GM18507 (cell line): ENCODE data around the gene EGFR.

Experiments
- DNase-seq: peaks from one replicate; pipeline ENCODE4 v3.0.0; 2011; ENCODE audit warnings: low read depth; ENCODE audit not compliant: insufficient read length; ENCODE audit errors: extremely low spot score
- FAIRE-seq: peaks from 2 replicates; lab custom pipeline; 2011; peaks lifted over from hg19 to GRCh38; lab: Jason Lieb, UNC

The EGFR gene

DNA sequence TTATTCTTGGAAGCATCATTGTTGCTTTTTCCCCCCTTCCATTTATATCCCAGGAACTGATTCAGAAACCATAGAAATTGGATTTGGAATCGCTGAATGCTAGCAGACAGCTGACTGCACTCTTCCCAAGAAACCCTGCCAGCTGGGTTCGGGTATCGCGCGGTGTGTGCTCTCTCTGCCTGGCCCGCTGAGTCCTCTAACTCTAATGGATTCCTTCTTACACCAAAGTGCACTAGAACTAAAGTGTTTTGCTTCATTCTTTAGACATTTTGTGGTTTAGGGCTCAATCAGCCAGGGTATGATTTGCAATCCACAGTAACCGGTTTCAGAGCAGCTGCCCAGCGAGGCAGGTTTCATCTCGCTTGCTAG is 92.2 kb downstream of the EGFR start:
- DNase-seq (no peak), FAIRE-seq (no peak)

DNA sequence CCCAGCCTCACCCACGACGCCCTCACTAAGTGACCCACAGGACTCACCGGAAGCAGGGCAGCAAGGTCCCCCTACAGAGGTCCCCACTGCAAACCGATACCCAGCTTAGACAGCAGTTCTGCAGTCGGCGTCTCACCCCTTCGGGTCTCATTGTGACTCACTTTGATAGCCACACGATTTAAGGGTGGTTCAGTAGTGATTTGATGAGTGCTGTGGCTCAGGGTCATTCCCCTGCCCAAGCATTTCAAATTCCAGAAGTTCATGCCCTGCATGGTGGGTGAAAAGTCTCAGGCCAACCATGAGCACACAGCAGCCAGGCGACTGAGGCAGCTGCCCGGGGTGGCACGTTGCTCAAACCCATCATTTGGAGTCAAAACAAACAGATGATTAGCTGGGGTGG is 93.2 kb downstream of the EGFR start:
- DNase-seq (no peak), FAIRE-seq (no peak)

DNA sequence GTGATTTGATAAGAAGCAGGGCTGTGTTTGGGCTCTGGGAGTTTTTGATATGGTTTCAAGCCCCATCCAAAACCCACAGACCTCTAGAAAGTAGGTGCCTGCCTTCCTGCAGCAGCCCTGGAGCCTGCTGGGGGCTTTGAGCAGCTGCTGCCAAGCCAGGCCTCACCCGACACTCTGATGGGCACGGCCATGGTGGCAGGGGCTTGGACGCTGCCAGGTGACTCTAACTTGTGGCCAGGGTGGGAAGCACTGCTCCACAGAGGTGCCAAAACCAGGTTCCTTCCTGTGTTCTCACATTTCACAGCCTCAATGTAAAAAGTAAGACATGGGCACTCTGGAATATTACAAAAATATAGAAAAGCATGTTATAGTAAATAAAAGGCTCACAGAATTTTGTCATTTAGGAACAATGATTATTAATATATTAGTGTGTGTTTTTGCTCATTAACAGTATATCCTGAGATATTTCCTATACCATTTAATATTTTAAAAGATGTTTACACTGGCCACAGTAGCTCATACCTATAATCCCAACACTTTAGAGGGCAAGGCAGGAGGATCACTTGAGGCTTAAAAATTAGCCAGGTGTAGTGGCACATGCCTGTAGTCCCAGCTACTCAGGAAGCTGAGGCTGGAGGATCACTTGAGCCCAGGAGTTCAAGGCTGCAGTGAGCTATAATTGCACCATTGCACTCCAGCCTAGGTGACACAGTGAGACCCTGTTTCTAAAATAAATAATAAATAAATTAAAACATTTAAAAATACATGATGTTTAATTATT is 95.1 kb downstream of the EGFR start:
- FAIRE-seq (no peak), DNase-seq (no peak)

DNA sequence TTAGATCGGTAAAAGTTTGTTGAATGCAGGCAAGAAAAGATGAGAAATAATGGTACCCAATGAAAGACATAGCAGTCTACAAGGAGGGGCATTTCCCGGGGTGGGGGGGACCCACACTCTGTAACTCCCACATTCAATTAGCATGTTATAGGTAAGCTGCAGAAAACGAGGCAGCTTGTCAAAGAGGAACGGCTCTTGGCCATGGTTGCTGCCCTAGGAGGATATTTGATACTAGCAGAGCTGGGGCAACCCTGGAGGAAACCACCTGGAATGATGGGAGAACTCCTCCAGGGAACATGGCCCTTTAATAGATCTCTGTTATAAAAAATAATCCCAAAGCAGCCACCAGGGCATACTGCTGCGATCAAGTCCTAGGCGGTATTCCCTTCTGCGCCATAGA is 98.5 kb downstream of the EGFR start:
- FAIRE-seq (no peak), DNase-seq (no peak)

DNA sequence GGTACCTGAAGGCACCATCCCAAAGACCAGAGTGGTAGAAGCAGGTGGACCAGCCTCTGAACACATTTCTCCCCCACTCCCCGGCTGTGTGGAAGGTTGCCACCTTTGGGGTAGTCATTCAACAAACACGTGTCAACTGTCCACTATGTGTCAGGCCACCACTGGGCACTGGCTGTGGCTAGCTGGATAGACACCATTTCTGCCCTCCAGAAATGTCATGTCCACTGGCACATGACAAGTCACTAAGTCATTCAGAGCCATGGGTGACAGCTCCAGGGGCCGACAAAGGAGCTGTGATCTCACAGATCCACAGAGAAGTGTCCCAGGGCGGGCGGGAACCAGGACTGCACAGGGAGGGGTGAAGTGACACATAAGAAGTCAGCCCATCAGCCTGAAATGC is 99.6 kb downstream of the EGFR start:
- DNase-seq (no peak), FAIRE-seq (no peak)

DNA sequence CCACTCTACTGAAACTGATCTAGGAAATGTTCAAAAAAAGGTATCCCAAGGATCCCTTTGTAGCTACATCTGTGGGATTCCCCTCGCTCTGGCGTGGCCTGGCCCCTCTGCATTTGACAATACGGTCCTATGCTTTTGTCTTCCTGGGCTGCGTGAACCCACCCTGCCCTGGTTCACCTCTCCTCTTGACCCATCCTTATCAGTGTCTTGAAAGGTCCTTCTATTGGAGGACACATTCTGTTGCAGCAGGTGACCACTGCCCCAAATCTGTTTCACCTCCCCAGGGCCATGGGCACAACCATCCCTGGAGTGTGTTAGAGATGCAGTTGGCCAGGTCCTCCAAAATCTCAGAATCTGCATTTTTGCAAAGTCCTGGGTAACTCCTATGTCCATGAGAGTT is 100.8 kb downstream of the EGFR start:
- no peak for DNase-seq

DNA sequence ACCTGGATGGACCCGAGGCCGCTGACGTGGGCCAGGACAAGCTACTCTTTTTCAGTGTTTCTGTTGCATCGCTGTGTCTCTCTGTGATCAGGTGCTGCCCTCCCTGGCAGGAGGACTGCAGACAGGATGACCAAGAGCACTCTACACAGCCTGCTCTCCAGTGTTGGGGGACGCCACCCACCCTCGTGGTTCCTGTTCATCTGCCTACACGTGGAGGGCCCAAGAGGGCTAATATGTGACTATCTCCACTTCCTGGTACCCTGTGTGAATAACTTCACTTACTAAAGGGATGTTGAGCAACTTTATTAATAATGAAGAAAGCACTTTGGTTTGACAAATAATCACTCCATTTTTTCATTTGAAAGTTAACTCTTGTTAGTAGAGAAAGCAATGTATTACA is 101.3 kb downstream of the EGFR start:
- DNase-seq (no peak), FAIRE-seq (no peak)

More for the DNA sequence above, 100.8 kb downstream of the EGFR start:
- no peak for FAIRE-seq

DNA sequence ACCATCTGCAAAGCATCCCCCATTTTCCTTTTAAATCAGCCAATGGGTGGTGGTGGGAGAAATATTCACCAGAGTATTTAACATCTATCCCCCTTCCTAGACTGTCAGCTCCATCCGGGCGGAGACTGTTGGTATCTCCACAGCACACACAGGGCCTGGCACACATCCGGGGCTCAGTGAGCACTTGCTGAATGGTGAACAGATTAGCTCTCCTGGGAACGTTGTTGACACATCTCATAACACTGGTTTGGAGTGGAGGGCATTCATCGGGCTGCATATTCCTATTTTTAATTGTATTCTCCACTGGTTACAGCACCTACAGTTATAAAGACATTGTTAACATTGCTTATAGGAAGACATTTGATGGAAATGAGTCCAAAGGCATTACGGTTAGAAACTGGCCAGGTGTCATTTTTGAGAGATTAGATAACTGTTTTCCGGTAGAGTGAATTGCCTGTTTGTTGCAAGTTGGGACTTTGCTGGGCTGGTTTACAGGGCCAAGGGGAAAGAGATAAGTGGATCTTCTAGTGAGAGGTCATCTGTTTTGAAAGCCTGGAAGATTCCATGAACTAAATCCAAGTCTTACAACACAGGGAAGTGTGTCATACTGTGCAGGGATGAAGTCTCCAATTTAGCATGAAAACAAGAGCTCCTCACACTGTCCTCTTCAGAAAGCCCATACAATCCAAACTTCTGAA is 101.8 kb downstream of the EGFR start:
- FAIRE-seq (no peak), DNase-seq (no peak)

DNA sequence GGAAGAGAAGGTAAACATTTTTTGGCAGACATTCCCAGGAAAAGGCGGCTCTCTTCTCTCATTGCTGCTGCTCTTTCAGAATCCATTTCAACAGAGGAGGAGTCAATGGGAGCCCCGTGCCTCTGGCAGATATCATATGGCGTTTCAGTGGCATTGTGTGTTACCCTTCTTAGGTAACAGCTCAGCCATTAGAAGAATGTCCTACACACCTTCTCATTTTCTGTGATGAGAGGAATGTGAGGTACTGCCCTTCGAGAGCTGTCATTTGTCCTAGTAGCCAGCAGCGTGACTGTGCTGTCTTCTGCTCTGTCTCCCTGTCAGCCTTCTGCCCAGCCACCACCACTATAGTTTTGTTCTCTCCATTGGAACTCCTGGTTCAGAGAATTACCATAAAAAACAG is 102.4 kb downstream of the EGFR start:
- no peak for FAIRE-seq
- DNase-seq = no peak

DNA sequence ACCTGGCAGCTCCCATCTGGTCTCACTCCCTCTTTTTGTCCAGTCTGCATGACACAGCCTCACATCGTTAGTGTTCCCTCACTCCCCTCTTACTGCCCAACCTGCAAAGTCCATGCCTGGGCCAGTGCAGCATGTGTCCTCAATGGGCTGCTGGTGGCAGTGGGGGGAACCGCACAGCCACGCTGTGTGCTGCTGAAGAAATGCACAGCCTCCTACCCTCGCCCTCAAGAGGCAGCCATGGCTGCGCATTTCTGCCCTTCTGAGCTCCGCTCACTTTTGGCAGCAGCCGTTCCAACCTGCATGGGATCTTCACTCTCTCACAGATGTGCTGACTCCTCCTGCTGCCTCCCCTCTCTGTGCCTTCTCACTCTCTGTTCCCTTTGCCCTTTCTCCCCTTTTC is 103.4 kb downstream of the EGFR start:
- FAIRE-seq = no peak
- DNase-seq = no peak

DNA sequence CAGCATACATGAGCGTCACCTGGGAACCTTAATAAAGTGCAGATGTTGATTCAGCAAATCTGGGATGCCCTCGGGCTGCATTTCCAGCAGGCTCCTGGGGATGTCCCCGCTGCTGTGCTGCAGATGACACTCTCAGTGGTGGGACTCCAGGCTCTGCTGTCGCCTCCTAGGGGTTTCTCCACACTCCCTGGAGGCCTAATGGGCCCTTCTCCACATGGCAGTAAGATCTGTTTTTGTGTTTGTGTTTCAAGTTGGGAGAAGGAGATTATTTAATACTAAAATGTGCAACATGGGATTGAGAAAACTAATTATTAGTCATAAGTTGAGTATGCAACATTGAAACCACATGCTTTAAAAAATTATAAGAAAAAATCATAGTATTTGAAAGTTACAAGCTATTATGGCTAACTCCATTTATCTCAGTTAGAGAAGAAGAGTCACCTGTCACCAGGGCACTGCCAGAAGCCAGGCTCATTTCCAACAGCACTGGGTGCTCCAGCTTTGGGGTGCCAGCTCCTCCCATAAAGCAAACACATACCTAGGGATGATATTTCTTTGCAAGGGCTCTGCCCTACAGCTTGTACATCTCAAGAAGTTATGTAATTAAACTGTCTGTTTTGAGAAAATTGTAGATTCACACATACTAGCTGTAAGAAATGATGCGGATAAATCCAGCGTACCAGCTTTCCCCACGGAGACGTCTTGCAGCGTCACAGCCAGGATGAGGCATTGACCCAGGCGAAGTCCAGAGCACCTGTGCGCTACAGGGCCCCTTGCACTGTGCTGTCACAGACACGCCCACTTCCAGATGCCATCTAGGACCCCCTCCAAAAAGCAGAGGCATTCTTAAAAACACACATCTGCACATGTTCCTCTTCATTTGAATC is 106.4 kb downstream of the EGFR start:
- FAIRE-seq (no peak), DNase-seq (no peak)

DNA sequence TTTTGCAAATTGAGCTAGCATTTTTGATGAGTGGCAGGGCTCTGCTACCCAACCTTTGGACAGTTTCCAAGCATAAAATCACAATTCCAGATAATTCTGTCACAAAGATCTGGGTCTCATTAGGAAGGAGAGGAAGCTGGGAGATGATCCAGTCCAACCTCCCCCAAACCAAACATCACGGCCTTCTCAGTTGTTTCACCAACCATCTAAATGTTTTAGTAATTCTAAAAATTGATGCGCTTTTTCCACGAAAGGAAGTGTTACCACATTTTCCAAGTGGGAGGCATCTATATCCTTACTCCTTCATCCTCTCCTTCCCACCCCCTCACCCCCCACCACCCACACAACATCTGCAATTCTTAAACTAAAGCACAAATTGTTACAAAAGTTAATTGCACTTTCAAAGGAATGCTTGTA is 108.3 kb downstream of the EGFR start:
- DNase-seq = no peak
- FAIRE-seq = no peak

DNA sequence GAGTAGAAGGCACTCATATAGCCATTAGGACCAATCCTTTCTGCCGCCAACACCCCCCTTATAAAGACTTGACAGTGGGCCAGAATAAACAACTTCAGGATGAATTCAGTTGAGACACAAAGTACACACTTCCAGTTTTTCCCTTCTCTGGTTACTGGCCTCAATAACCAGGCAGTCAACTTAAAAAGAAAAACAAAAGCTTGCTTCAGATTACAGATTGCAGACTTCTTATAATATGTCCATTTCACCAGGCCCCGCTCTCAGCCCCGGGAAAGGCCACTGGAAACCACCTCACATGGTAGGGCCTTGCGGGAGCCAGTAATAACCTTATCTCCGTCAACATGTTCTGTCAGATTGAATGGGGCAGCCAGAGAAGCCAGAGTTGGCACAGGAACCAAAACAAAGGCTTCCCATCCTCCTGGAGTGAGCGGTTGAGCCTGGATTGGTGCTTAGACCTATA is 108.8 kb downstream of the EGFR start:
- FAIRE-seq = no peak

DNA sequence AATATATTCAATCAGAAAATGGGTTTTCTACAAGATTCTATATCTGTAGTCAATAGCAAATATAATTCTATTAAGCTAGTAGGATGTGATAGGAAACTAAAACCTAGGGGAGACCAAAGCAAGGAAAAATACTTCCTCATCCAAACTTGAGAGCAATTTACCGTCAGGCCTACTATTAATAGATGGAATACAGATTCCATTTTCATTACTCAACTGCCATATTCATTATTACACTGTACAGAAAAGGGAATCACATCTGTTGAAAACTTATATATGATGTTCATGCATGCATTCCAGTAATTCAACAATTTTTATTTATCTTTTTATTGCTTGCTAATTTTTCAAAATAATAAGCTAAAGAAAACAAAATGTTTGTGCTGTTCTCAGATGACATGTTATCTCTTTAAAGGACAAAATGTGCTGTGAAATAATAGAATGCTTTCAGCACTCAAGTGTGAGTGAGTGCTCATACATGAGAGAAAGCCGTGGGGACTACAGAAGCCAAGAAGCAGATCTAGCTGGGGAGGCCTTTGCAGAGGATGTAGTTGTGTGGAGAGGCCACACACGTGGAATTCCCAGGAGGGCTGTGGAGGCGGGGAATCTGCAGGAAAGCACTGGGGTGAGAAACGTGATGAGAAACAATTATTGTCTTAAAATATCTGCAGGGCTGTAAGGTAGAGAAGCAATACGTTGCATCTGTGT is 110.0 kb downstream of the EGFR start:
- FAIRE-seq (no peak), DNase-seq (no peak)

More for the DNA sequence above, 108.8 kb downstream of the EGFR start:
- no peak for DNase-seq

DNA sequence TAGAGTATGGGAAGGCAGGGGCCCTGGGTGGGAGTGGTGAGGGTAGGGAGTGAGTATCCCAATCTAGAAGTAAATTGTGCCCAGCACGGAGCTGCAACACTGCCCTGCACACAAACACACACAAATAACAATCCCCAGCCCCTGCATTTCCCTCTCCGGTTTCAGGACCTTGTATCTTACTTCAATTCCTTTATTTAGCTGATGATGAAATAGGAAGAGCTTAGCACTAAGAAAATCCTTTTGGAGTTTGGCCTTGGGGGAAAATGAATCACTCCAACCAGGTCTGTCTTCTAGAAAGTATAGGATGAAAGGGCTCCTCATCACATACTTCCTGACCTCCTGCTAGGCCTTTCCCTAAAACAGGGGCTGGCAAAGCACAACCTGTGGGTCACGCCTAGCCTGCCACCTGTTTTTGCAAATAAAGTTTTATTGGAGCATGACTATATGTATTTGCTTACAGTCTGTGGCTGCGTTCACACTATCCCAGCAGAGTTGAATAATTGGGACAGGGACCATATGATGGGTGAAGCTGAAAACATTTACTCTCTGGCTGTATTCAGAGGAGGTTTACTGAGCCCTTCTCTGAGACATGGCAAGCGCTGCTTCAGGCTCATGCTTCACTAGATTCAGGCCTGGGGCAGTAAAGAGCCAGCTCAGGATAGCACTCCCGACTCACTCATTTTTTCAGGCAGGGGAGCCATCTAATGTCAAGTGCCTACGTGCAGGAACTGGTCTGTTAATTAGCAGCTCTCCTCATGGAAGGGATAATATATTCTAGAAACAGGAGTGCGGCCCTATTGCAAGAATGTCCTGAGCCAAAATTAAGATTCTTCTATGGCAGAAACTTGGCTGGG is 111.0 kb downstream of the EGFR start:
- DNase-seq (no peak), FAIRE-seq (no peak)

DNA sequence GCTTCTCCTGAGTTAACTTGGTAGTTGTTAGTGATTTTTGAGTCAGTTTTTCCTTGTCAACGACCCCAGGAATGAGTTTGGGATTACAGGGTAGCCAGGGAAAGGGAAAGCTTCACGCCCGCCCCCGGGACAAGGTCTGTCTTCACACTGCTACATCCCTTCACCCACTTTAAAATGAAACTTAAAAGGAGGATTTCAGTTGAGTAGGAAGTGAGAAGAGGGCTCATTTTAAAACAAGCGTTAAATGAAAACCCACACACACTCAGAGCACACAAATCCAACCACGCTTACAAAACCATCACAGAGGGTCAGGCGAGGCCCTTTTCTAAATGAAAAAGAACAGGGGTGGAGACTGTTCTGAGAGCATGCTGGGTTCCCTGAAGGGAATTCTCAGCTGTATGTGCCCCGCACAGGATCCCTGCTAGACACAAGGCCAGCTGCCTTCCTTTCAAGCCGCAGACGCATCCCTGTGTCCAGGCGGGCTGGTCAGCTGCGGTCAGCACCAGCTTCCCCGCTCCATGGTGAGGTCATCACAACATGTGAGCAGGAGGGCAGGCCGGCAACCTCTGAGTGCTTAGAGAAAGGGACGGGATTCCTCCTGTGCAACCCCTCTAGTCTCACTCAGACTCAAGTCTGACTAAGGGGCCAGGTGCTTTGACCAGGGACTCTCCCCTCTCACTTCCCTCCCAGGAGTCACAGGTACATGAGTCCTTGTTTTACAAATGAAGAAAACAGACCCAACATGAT is 111.8 kb downstream of the EGFR start:
- FAIRE-seq = no peak

DNA sequence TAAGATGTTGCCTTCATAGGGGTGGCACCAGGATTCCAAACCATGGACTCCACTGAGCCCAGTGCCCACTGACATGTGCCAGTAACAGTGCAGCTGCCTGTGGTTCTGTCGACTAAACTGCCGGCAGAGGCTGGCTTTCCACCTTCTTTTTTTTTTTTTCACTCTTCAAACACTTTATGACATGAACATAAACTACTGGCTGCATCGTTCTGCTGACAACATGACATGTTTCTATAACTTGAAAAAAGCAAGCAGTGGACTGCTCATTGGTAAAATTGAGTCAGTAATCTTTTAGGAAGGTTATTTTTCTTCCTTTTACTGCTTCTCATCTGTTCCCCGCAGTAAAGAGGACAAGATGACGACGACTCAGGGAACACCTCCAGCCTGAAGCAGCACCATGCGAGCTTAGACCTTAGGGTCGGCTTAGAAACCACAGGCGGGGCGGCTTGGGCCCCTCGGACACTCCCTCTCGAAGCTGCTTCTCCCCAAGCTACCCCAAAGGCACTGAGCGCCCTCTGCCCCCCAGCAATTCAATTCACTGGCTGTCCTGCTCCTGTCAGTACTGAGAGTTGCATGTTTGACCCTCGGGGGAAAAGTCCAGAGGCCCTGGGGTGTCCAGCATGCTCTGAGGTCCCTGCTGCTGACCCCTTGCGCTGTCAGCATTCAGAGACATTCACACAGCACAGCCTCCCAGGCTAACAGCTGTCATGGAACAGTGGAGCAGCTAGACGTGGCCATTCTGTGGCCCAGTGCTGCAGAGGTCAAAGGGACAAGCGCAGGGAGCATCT is 112.5 kb downstream of the EGFR start:
- DNase-seq = no peak
- FAIRE-seq = no peak

More for the DNA sequence above, 111.8 kb downstream of the EGFR start:
- DNase-seq = no peak
